ENCODE data around the gene CENPH.
A peak's percentile ranks its signal among the peaks of the same experiment; 100 is the strongest.

Gene CENPH

DNA sequence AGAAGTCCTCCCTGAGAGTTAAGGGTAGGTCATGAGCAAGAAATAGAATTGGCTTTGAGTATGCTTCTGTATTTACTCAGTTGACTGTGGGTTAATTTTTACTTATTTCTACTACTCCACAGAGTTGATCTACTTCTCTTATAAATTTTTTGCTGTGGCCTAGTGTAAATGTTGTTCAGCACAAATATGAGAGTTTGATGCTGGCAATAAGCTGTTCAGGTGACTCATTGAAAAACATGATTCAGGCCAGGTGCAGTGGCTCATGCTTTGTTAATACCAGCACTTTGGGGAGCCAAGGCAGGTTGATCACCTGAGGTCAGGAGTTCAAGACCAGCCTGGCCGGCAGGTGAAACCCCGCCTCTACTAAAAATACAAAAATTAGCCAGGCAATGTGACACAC, 40.8 kb downstream of the CENPH start:
- H2BK120ac ChIP-seq (ENCODE audit: insufficient read depth, low read length, poor library complexity), result no peak overlapping the region
- H3K79me2 ChIP-seq (ENCODE audit: control insufficient read depth, insufficient read depth, low read length, poor library complexity), result peaks cover 4% of the 10 kb centered on the region
- H2AK5ac ChIP-seq (ENCODE audit: low read length), result no peak overlapping the region
- H3K4me1 ChIP-seq (ENCODE audit: control insufficient read depth in 1 of 2, insufficient read depth in 2 of 2, low read length in 2 of 2), result no peaks in the 10 kb centered on the region
- no peak overlapping the region for H2BK5ac ChIP-seq (ENCODE audit: low read depth, low read length, poor library complexity)
- no peak overlapping the region for H3K4me3 ChIP-seq (ENCODE audit: low read depth, low read length)
- H3K27me3 ChIP-seq (ENCODE audit: insufficient read depth, low read length), result no peaks in the 10 kb centered on the region
- H4K91ac ChIP-seq (ENCODE audit: low read depth, low read length), result no peak overlapping the region
- WGBS (ENCODE audit: extremely low coverage, insufficient coverage, insufficient read length), result no CpG with 5 or more reads among the region's 2 CpGs
- H3K9me3 ChIP-seq (ENCODE audit: insufficient read depth, low read depth, low read length), result no peaks in the 10 kb centered on the region
- peaks cover 4% of the 10 kb centered on the region for H3K79me1 ChIP-seq (ENCODE audit: low read length)
- no peak overlapping the region for H3K14ac ChIP-seq (ENCODE audit: low read length)
- H2BK12ac ChIP-seq (ENCODE audit: low read length), result no peak overlapping the region
- peak; percentile 58 to 63 for DNase-seq
- H3K36me3 ChIP-seq (ENCODE audit: control insufficient read depth in 1 of 2, insufficient read depth in 2 of 2, low read length in 2 of 2), result peaks cover 7% of the 10 kb centered on the region in 2 experiments
- H3K4ac ChIP-seq (ENCODE audit: low read depth, low read length), result no peak overlapping the region
- H3K23ac ChIP-seq (ENCODE audit: low read length), result no peak overlapping the region
- H2AFZ ChIP-seq (ENCODE audit: insufficient read depth, low read length, poor library complexity), result no peak overlapping the region
- no peak overlapping the region for H4K12ac ChIP-seq (ENCODE audit: low read depth, low read length)
- H3K4me2 ChIP-seq (ENCODE audit: low read length), result no peak overlapping the region
- no peak overlapping the region for H4K8ac ChIP-seq (ENCODE audit: low read depth, low read length)
- no peak overlapping the region for H3K9ac ChIP-seq (ENCODE audit: low read length)
- no peak overlapping the region for H3K18ac ChIP-seq (ENCODE audit: low read length)
- no peak overlapping the region for H3K27ac ChIP-seq (ENCODE audit: low read depth, low read length)

- Histone ChIP-seq H4K12ac (ENCODE audit: low read depth, low read length) (no peak overlapping the region), H2BK120ac (ENCODE audit: insufficient read depth, low read length, poor library complexity) (no peak overlapping the region), H3K4ac (ENCODE audit: low read depth, low read length) (no peak overlapping the region), H2AK5ac (ENCODE audit: low read length) (no peak overlapping the region), H3K36me3 (ENCODE audit: control insufficient read depth in 1 of 2, insufficient read depth in 2 of 2, low read length in 2 of 2) (peaks cover 5 to 7% of the 10 kb centered on the region in 2 experiments), H3K9me3 (ENCODE audit: insufficient read depth, low read depth, low read length) (no peaks in the 10 kb centered on the region), H4K91ac (ENCODE audit: low read depth, low read length) (no peak overlapping the region), H3K4me2 (ENCODE audit: low read length) (no peak overlapping the region), H3K27ac (ENCODE audit: low read depth, low read length) (no peak overlapping the region), H3K4me1 (ENCODE audit: control insufficient read depth in 1 of 2, insufficient read depth in 2 of 2, low read length in 2 of 2) (no peaks in the 10 kb centered on the region), H3K79me2 (ENCODE audit: control insufficient read depth, insufficient read depth, low read length, poor library complexity) (peaks cover 7% of the 10 kb centered on the region), H3K14ac (ENCODE audit: low read length) (no peak overlapping the region), H4K8ac (ENCODE audit: low read depth, low read length) (no peak overlapping the region), H2BK5ac (ENCODE audit: low read depth, low read length, poor library complexity) (no peak overlapping the region), H2AFZ (ENCODE audit: insufficient read depth, low read length, poor library complexity) (no peak overlapping the region), H3K79me1 (ENCODE audit: low read length) (peaks cover 4% of the 10 kb centered on the region), H3K23ac (ENCODE audit: low read length) (no peak overlapping the region), H3K18ac (ENCODE audit: low read length) (no peak overlapping the region), H3K9ac (ENCODE audit: low read length) (no peak overlapping the region), H3K4me3 (ENCODE audit: low read depth, low read length) (no peak overlapping the region), H3K27me3 (ENCODE audit: insufficient read depth, low read length) (no peaks in the 10 kb centered on the region), H2BK12ac (ENCODE audit: low read length) (no peak overlapping the region)
- no CpG with 5 or more reads among the region's 6 CpGs for WGBS (ENCODE audit: extremely low coverage, insufficient coverage, insufficient read length)
- DNase-seq, result peak; percentile 52 to 91
These were observed 41.9 kb downstream of the CENPH start for GRCh38 chr5:69231281-69231680.

GRCh38 chr5:69231851-69232250, 42.5 kb downstream of the CENPH start:
- Histone ChIP-seq H4K91ac (ENCODE audit: low read depth, low read length) (no peak overlapping the region), H3K79me1 (ENCODE audit: low read length) (peaks cover 4% of the 10 kb centered on the region), H3K4ac (ENCODE audit: low read depth, low read length) (no peak overlapping the region), H3K36me3 (ENCODE audit: control insufficient read depth in 1 of 2, insufficient read depth in 2 of 2, low read length in 2 of 2) (peaks cover 5 to 7% of the 10 kb centered on the region in 2 experiments), H4K12ac (ENCODE audit: low read depth, low read length) (no peak overlapping the region), H3K9me3 (ENCODE audit: insufficient read depth, low read depth, low read length) (no peaks in the 10 kb centered on the region), H3K9ac (ENCODE audit: low read length) (no peak overlapping the region), H2AK5ac (ENCODE audit: low read length) (no peak overlapping the region), H3K27ac (ENCODE audit: low read depth, low read length) (no peak overlapping the region), H3K18ac (ENCODE audit: low read length) (no peak overlapping the region), H4K8ac (ENCODE audit: low read depth, low read length) (no peak overlapping the region), H3K23ac (ENCODE audit: low read length) (no peak overlapping the region), H2AFZ (ENCODE audit: insufficient read depth, low read length, poor library complexity) (no peak overlapping the region), H3K4me3 (ENCODE audit: low read depth, low read length) (no peak overlapping the region), H2BK120ac (ENCODE audit: insufficient read depth, low read length, poor library complexity) (no peak overlapping the region), H2BK12ac (ENCODE audit: low read length) (no peak overlapping the region), H3K4me1 (ENCODE audit: control insufficient read depth in 1 of 2, insufficient read depth in 2 of 2, low read length in 2 of 2) (no peaks in the 10 kb centered on the region), H3K79me2 (ENCODE audit: control insufficient read depth, insufficient read depth, low read length, poor library complexity) (peaks cover 7% of the 10 kb centered on the region), H3K4me2 (ENCODE audit: low read length) (no peak overlapping the region), H2BK5ac (ENCODE audit: low read depth, low read length, poor library complexity) (no peak overlapping the region), H3K27me3 (ENCODE audit: insufficient read depth, low read length) (no peaks in the 10 kb centered on the region), H3K14ac (ENCODE audit: low read length) (no peak overlapping the region)
- no CpG with 5 or more reads among the region's 2 CpGs for WGBS (ENCODE audit: extremely low coverage, insufficient coverage, insufficient read length)
- DNase-seq, result no peak

DNA sequence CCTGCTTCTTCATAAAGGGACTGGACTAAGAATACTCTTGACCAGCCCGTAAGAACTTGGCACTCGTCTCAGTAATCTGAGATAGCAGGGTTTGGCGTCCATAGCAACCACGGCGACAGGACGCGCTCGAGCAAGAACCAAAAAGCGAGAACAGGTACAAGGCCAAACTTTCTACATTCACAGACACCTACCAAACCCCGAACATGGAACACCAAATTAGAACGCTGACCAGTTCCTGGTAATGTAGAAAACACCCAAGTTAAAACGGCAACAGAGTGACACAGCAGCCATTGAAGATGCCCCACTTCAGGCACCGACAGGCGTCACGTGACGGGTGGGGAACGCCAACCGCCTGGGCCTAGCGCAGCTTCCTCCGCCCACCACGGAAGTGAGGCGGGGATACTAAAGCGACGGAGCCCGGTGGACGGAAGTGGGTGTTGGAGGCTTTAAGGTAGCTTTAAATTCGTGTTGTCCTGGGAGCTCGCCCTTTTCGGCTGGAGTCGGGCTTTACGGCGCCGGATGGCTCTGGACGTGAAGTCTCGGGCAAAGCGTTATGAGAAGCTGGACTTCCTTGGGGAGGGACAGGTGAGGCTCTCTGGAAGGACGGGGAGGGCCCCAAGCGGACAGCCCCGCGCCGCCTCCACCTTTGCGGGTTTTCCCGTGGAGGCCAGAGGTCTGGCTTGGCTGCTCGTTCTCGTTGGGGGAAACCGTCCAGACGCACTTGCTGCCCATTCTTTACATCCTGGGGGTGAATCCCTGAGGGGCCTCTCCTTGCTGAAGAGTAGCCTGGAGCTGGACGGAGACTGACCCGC, 45.3 kb downstream of the CENPH start, which contains the start of gene CDK7:
Gene CDK7, plus strand, starts transcription at position 430 of the 812 bp plus-strand sequence. Its CDS starts 90 bp downstream, at position 520.
- Histone ChIP-seq H2BK120ac (ENCODE audit: insufficient read depth, low read length, poor library complexity) (peak within 1 kb of the TSS; percentile 2), H4K91ac (ENCODE audit: low read depth, low read length) (peak within 1 kb of the TSS; percentile 75), H2BK12ac (ENCODE audit: low read length) (no peak within 1 kb of the TSS), H3K36me3 (ENCODE audit: control insufficient read depth in 1 of 2, insufficient read depth in 2 of 2, low read length in 2 of 2) (peaks cover 3 to 7% of the 10 kb centered on the region in 2 experiments), H3K23ac (ENCODE audit: low read length) (no peak within 1 kb of the TSS), H3K4ac (ENCODE audit: low read depth, low read length) (peak within 1 kb of the TSS; percentile 74), H3K79me1 (ENCODE audit: low read length) (peaks cover 4% of the 10 kb centered on the region), H3K9me3 (ENCODE audit: insufficient read depth, low read depth, low read length) (no peaks in the 10 kb centered on the region), H3K4me2 (ENCODE audit: low read length) (peak within 1 kb of the TSS; percentile 87), H3K4me3 (ENCODE audit: low read depth, low read length) (peak within 1 kb of the TSS; percentile 89), H3K14ac (ENCODE audit: low read length) (peak within 1 kb of the TSS; percentile 71), H3K79me2 (ENCODE audit: control insufficient read depth, insufficient read depth, low read length, poor library complexity) (peaks cover 9% of the 10 kb centered on the region), H3K18ac (ENCODE audit: low read length) (peak within 1 kb of the TSS; percentile 92), H2AFZ (ENCODE audit: insufficient read depth, low read length, poor library complexity) (peak within 1 kb of the TSS; percentile 81), H3K27ac (ENCODE audit: low read depth, low read length) (peak within 1 kb of the TSS; percentile 84), H4K8ac (ENCODE audit: low read depth, low read length) (peak within 1 kb of the TSS; percentile 90), H4K12ac (ENCODE audit: low read depth, low read length) (peak within 1 kb of the TSS; percentile 71), H3K9ac (ENCODE audit: low read length) (peak within 1 kb of the TSS; percentile 86), H2BK5ac (ENCODE audit: low read depth, low read length, poor library complexity) (peak within 1 kb of the TSS; percentile 75), H3K27me3 (ENCODE audit: insufficient read depth, low read length) (no peaks in the 10 kb centered on the region), H2AK5ac (ENCODE audit: low read length) (no peak within 1 kb of the TSS), H3K4me1 (ENCODE audit: control insufficient read depth in 1 of 2, insufficient read depth in 2 of 2, low read length in 2 of 2) (no peaks in the 10 kb centered on the region)
- WGBS (ENCODE audit: extremely low coverage, insufficient coverage, insufficient read length), result no CpG with 5 or more reads among the region's 49 CpGs
- DNase-seq, result peak; percentile 94 to 97

Measured in trophoblast cell (in vitro differentiated cells and primary cell).